ENCODE measurements around the gene CTTNBP2. TPM values are rescaled to one million over a fixed set of nuclear protein-coding genes. Genes with fewer than 3 reads are reported as not detected.

CTTNBP2 gene
- polyA plus RNA-seq, 2 of the 4 experiments (the other 2 are of a cell fraction), result 0.18 to 0.25 TPM

DNA sequence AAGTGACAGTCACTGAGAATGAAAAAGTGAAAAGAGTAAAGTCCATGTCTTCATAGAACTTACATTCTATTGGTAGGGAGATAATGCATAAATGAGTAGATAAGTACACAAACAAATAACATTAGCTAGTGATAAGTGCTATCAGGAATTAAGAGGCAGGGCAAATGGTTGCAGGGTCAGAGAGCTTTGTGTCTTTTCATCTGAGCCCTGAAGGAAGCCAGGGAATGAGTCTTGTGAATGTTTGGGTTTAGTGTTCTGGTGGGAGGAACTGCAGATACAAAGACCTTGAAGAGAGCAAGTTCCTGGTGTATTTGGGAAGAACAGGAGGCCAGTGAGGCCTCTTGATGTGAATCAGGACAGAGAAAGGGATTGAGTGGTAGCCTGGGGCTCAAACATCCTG is 183.8 kb downstream of the CTTNBP2 start:
- DNase-seq (ENCODE audit: low read depth in 1 of 2, low spot score in 1 of 2) (no peak), FAIRE-seq (no peak), ATAC-seq (no peak)
- no peak for TF ChIP-seq FOSB (CRISPR knock-in tag; IDR thresholded peaks at IDR 0.05)
- no peak for TF ChIP-seq ZSCAN20 (CRISPR knock-in tag; IDR thresholded peaks at IDR 0.05)
- TF ChIP-seq ZNF302 (CRISPR knock-in tag; IDR thresholded peaks at IDR 0.05), result no peak
- TF ChIP-seq HOXB13 (CRISPR knock-in tag; IDR thresholded peaks at IDR 0.05; ENCODE audit: low read depth), result no peak
- no peak for TF ChIP-seq KDM1A (IDR thresholded peaks at IDR 0.05; ENCODE audit: low read depth)
- TF ChIP-seq, protein P1, sequence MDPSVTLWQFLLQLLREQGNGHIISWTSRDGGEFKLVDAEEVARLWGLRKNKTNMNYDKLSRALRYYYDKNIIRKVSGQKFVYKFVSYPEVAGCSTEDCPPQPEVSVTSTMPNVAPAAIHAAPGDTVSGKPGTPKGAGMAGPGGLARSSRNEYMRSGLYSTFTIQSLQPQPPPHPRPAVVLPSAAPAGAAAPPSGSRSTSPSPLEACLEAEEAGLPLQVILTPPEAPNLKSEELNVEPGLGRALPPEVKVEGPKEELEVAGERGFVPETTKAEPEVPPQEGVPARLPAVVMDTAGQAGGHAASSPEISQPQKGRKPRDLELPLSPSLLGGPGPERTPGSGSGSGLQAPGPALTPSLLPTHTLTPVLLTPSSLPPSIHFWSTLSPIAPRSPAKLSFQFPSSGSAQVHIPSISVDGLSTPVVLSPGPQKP (IDR thresholded peaks at IDR 0.05; ENCODE audit: low read depth, low read length), result no peak
- TF ChIP-seq HOXA7 (CRISPR knock-in tag; IDR thresholded peaks at IDR 0.05), result no peak
- no peak for TF ChIP-seq POLR2AphosphoS2 (conservative IDR thresholded peaks at IDR 0.05; ENCODE audit: low read length)
- TF ChIP-seq EP300 (IDR thresholded peaks at IDR 0.05), result no peak
- no peak for TF ChIP-seq POLR2A (IDR thresholded peaks at IDR 0.05; ENCODE audit: low read length)
- H3K27ac ChIP-seq, result peak overlapping the region in 1 of 2 experiments; percentile 25; a peak in 1 of 6 replicates
- ChIA-PET POLR2A (no interaction called here), CTCF (interaction anchor here (1.4 kb wide), 1 partner anchor 231 kb away, joined by 3 read pairs; no protein-coding TSS in a partner anchor)
- peaks cover 12% of the 10 kb centered on the region; the same call in 2 of the 3 replicates for H3K4me1 ChIP-seq
- H3K4me2 ChIP-seq, result no peak overlapping the region
- H3K4me3 ChIP-seq, result no peak overlapping the region
- H3K9me3 ChIP-seq, result no peaks in the 10 kb centered on the region

DNA sequence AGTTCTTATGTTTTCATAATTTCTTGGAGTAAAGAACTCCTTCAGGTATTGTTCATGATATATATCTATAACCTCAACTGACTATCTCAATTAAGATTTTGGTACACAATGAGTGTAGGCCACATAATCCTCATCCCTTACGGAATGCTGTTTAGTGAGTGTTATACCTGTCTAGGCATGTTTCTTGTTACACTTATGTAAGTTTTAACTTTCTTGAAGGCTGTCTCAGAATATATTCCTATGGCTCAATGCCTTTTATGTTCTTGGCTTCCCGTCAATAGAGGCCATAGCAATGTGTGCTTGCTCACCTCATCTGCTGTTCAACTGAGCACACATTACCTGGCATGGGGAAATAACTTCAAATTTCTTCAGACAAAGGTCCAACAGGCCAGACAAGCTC is 185.1 kb downstream of the CTTNBP2 start:
- FAIRE-seq (no peak), ATAC-seq (no peak), DNase-seq (ENCODE audit: low read depth in 1 of 2, low spot score in 1 of 2) (no peak)
- Histone ChIP-seq H3K27ac (no peak overlapping the region), H3K4me3 (no peak overlapping the region), H3K4me2 (no peak overlapping the region), H3K9me3 (no peaks in the 10 kb centered on the region), H3K4me1 (peaks cover 25% of the 10 kb centered on the region)
- WGBS (ENCODE audit: missing lambda C conversion rate), result 91% methylated on average over 2 of the region's 2 CpGs
- CTCF ChIA-PET, result interaction anchor here (1.4 kb wide), 1 partner anchor 229 kb away, joined by 3 read pairs; no protein-coding TSS in a partner anchor
- TF ChIP-seq RNF2 (IDR thresholded peaks at IDR 0.05; ENCODE audit: borderline replicate concordance, low read depth), result no peak
- no peak for TF ChIP-seq HES2 (IDR thresholded peaks at IDR 0.05)
- TF ChIP-seq ESRRA (IDR thresholded peaks at IDR 0.05; ENCODE audit: borderline replicate concordance, low read length), result no peak
- no peak for TF ChIP-seq FOXS1 (CRISPR knock-in tag; IDR thresholded peaks at IDR 0.05)
- TF ChIP-seq MAFK (IDR thresholded peaks at IDR 0.05; ENCODE audit: partially characterized antibody), result no peak
- TF ChIP-seq RARB (CRISPR knock-in tag; IDR thresholded peaks at IDR 0.05), result no peak
- TF ChIP-seq POLR2A (IDR thresholded peaks at IDR 0.05; ENCODE audit: low read length), result no peak
- POLR2A ChIA-PET, result no interaction called here

DNA sequence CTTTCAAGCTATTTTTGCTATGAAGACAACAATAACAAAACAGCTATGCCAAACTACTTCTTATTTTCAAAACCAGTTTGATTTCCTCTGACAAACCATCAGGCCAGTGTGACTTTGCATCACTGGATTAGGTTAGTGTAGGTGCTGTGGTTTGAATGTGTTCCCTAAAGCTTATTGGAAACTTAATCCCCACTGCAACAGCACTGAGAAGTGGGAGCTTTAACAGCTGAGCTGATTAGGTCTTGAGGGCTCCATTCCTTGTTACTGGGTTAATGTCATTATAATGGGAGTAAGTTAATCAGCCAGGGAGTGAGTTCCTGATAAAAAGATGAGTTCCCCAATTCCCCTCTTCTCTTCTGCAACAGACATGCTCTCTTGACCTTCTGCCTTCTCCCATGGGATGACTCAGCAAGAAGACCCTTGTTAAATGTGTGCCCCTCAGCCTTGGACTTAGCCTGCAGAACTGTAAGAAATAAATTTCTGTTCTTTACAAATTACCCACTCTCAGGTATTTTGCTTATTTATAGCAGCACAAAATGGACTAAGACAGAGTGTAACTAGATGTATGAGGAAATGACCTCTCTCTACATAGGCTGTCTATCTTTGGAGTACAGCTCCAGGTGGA is 186.8 kb downstream of the CTTNBP2 start:
- Histone ChIP-seq H3K4me3 (no peak overlapping the region), H3K4me1 (peaks cover 37% of the 10 kb centered on the region), H3K4me2 (no peak overlapping the region), H3K9me3 (no peaks in the 10 kb centered on the region), H3K27ac (peak overlapping the region in 1 of 2 experiments; percentile 72; a peak in 3 of 6 replicates)
- POLR2A ChIA-PET, result no interaction called here
- FAIRE-seq (peak; percentile 7), DNase-seq (ENCODE audit: low read depth in 1 of 2, low spot score in 1 of 2) (no peak), ATAC-seq (no peak)
- CTCF ChIA-PET, result interaction anchor here (0.9 kb wide), 1 partner anchor 227 kb away, joined by 5 read pairs; no protein-coding TSS in a partner anchor
- TF ChIP-seq TP53 (CRISPR knock-in tag; IDR thresholded peaks at IDR 0.05) (no peak), MAFK (IDR thresholded peaks at IDR 0.05; ENCODE audit: partially characterized antibody) (peak; percentile 43), NFE2L2 (conservative IDR thresholded peaks at IDR 0.05; ENCODE audit: low read length) (peak; percentile 59; the same call in 1 of the 2 replicates), NR3C1 (IDR thresholded peaks at IDR 0.05) (no peak), ZFP36 (IDR thresholded peaks at IDR 0.05; ENCODE audit: borderline replicate concordance, partially characterized antibody) (no peak)
- TF ChIP-seq, protein P2, sequence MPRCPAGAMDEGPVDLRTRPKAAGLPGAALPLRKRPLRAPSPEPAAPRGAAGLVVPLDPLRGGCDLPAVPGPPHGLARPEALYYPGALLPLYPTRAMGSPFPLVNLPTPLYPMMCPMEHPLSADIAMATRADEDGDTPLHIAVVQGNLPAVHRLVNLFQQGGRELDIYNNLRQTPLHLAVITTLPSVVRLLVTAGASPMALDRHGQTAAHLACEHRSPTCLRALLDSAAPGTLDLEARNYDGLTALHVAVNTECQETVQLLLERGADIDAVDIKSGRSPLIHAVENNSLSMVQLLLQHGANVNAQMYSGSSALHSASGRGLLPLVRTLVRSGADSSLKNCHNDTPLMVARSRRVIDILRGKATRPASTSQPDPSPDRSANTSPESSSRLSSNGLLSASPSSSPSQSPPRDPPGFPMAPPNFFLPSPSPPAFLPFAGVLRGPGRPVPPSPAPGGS (IDR thresholded peaks at IDR 0.05), result no peak

Data from A549 (cell line).